Keratinocyte (primary cell): ENCODE measurements around the gene ADAT3. TPM values are rescaled to one million over a fixed set of nuclear protein-coding genes. Genes with fewer than 3 reads are reported as not detected.
A peak's percentile ranks its signal among the peaks of the same experiment; 100 is the strongest.

Experiments
- DNase-seq: peaks from one replicate; pipeline ENCODE4 v3.0.0-alpha.2; 2011; ENCODE audit warnings: low read depth, missing footprints, low spot score
- FAIRE-seq: peaks from 2 replicates; lab custom pipeline; 2011; peaks lifted over from hg19 to GRCh38; lab: Jason Lieb, UNC
- H2AFZ ChIP-seq: 2 replicates; pipeline ENCODE4 v1.6.0; 2012; ENCODE audit warnings: low read length, control low read depth, inconsistent platforms; ENCODE audit not compliant: control insufficient read depth
- H3K27ac ChIP-seq: 2 replicates; pipeline ENCODE4 v1.5.1; 2011; ENCODE audit warnings: low read length; ENCODE audit not compliant: control insufficient read depth, insufficient read depth
- H3K27me3 ChIP-seq: 3 replicates; pipeline ENCODE4 v1.6.0; 2011; ENCODE audit warnings: low read length; ENCODE audit not compliant: control insufficient read depth, insufficient read depth; ENCODE audit errors: extremely low read depth
- H3K36me3 ChIP-seq, 2 experiments: 2 replicates in 1 of 2; 3 replicates in 1 of 2; pipeline ENCODE4 v1.5.1; 2011; ENCODE audit warnings: low read length in 2 of 2, mild to moderate bottlenecking in 1 of 2; ENCODE audit not compliant: control insufficient read depth in 2 of 2, insufficient read depth in 2 of 2; ENCODE audit errors: extremely low read depth in 1 of 2
- H3K4me1 ChIP-seq: 3 replicates; pipeline ENCODE4 v1.5.1; 2011; ENCODE audit warnings: low read length; ENCODE audit not compliant: control insufficient read depth, insufficient read depth; ENCODE audit errors: extremely low read depth
- H3K4me2 ChIP-seq: 3 replicates; pipeline ENCODE4 v1.6.0; 2011; ENCODE audit warnings: low read depth, low read length; ENCODE audit not compliant: control insufficient read depth, insufficient read depth; ENCODE audit errors: extremely low read depth
- H3K4me3 ChIP-seq, 3 experiments: fragments of 200-600 bp in 1 of 3; sonication (generic) in 1 of 3; 2 replicates in 2 of 3; 3 replicates in 1 of 3; pipeline ENCODE4 v1.5.1; 2011 to 2016; ENCODE audit warnings: low read length in 3 of 3, mild to moderate bottlenecking in 3 of 3, control low read depth in 2 of 3, inconsistent platforms in 1 of 3, low read depth in 1 of 3, mixed read lengths in 1 of 3, mixed run types in 1 of 3, moderate library complexity in 1 of 3; ENCODE audit not compliant: control insufficient read depth in 2 of 3, insufficient read depth in 2 of 3; ENCODE audit errors: extremely low read depth in 1 of 3
- H3K79me2 ChIP-seq: 2 replicates; pipeline ENCODE4 v1.6.0; 2012; ENCODE audit warnings: low read length; ENCODE audit not compliant: control insufficient read depth, insufficient read depth
- H3K9ac ChIP-seq: 3 replicates; pipeline ENCODE4 v1.6.0; 2011; ENCODE audit warnings: low read length; ENCODE audit not compliant: control insufficient read depth, insufficient read depth; ENCODE audit errors: extremely low read depth
- H3K9me1 ChIP-seq: 3 replicates; pipeline ENCODE4 v1.6.0; 2011; ENCODE audit warnings: low read length; ENCODE audit not compliant: control insufficient read depth, insufficient read depth; ENCODE audit errors: extremely low read depth
- H3K9me3 ChIP-seq: 2 replicates; pipeline ENCODE4 v1.5.1; 2012; ENCODE audit warnings: low read depth, low read length; ENCODE audit not compliant: control insufficient read depth
- H4K20me1 ChIP-seq: 3 replicates; pipeline ENCODE4 v1.6.0; 2011; ENCODE audit warnings: low read length; ENCODE audit not compliant: control insufficient read depth, insufficient read depth; ENCODE audit errors: extremely low read depth
- EZH2 ChIP-seq: IDR thresholded peaks from one replicate; pipeline ENCODE4 v1.6.1; 2012; ENCODE audit warnings: inconsistent platforms, mild to moderate bottlenecking, low read length, moderate library complexity
- dilution Hi-C: fragments of 300-500 bp; cut with MboI; formaldehyde crosslinking; loops from one replicate; pipeline ENCODE4 v1.7.0; 2020; ENCODE audit warnings: low sequenced_read_pairs; ENCODE audit not compliant: extremely low pct_ligation_motif_present
- polyA plus RNA-seq, 5 experiments: library from polyadenylated mRNA; depleted of rRNA in 3 of 5; stranded (reverse) in 3 of 5; stranded (forward) in 1 of 5; unstranded in 1 of 5; fragments of >200 nt; gene quantifications; 1 replicate in 1 of 5; 2 replicates in 3 of 5; 3 replicates in 1 of 5; pipeline versions ENCODE4 v1.2.1 to v1.2.3, GENCODE V29; 2011 to 2012; ENCODE audit warnings: missing spikeins in 2 of 5, low read depth in 1 of 5, low replicate concordance in 1 of 5
- TF ChIP-seq, protein P1 (sequence below), 3 experiments: IDR thresholded peaks in 1 of 3; conservative IDR thresholded peaks in 1 of 3; optimal IDR thresholded peaks in 1 of 3; 2 replicates in 2 of 3; 3 replicates in 1 of 3; pipeline versions ENCODE3 to v1.5.1; 2011; ENCODE audit warnings: low read length in 3 of 3, mild to moderate bottlenecking in 3 of 3, moderate library complexity in 2 of 3, control low read depth in 1 of 3, inconsistent platforms in 1 of 3; ENCODE audit not compliant: insufficient read depth in 2 of 3; ENCODE audit errors: extremely low read depth in 1 of 3

ADAT3 gene
- polyA plus RNA-seq, 1 donor (not counting 4 experiments of a cell fraction or from before 2014, with no cell fraction given): 0.55 TPM

DNA sequence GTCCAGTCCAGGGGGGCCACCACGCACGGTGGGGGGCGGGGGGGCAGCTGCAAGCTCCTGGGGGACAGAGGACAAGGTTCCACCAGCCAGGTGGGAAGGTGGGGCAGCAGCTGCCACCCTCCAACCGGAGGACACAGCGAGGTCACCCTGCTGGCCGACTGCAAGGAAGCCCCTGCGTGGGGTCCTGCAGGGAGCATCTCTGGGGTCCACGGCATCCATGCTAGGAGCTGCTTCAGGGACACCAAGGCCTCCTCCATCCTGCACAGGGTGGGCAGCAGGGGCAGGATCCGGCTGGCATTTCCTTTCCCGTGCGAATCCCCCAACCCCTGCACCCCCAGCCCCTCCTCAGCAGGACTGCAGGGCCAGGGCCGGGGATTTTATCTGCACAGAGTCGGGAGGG lies 33.6 kb upstream of the ADAT3 start:
- FAIRE-seq: no peak

DNA sequence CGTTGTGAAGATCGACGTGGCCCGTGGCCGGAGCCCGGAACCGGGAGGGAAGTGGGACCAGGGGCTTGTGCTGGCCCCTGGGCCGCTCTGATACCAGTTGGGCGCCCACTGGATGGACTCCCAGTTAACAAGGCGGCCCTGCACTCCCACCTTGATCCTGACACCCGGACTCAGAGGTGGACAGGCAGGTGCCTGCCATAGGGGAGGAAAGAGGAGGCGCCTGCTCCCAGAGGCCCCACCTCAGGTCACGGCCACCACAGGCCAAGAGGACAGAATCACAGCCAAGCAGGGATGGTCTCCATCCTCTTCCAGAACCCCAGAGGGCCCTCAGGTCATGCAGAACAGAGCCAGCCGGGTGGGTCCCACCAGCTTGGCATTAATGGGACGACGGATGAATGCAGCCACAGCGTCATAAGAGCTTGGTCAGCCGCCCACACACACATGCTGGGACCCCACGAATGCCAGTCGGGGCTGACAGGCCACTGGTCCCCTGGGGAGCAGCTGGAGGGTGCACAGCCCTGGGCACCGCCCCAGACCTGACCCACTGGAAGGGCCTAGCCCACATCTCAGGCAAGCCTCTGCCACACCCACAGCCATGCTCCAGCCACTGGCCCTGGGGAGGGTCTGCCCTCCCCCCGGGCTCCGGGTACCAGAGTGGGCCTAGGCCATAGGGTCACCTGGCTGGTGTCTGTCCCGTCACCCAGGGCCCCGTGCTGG lies 32.2 kb upstream of the ADAT3 start:
- Histone ChIP-seq H3K79me2 (peaks cover 44% of the 10 kb centered on the region), H3K9me3 (no peaks in the 10 kb centered on the region), H3K27me3 (no peaks in the 10 kb centered on the region), H3K4me3 (peak overlapping the region in 2 of 3 experiments; percentile 17 to 80), H3K9ac (peak overlapping the region; percentile 90), H3K4me2 (peak overlapping the region; percentile 99), H3K9me1 (no peaks in the 10 kb centered on the region), H2AFZ (no peak overlapping the region), H3K27ac (no peak overlapping the region), H3K36me3 (peaks cover 0 to 2% of the 10 kb centered on the region in 2 experiments), H3K4me1 (peaks cover 27% of the 10 kb centered on the region), H4K20me1 (peaks cover 6% of the 10 kb centered on the region)
- FAIRE-seq (no peak), DNase-seq (no peak)
- no peak for TF ChIP-seq EZH2
- TF ChIP-seq, protein P1, sequence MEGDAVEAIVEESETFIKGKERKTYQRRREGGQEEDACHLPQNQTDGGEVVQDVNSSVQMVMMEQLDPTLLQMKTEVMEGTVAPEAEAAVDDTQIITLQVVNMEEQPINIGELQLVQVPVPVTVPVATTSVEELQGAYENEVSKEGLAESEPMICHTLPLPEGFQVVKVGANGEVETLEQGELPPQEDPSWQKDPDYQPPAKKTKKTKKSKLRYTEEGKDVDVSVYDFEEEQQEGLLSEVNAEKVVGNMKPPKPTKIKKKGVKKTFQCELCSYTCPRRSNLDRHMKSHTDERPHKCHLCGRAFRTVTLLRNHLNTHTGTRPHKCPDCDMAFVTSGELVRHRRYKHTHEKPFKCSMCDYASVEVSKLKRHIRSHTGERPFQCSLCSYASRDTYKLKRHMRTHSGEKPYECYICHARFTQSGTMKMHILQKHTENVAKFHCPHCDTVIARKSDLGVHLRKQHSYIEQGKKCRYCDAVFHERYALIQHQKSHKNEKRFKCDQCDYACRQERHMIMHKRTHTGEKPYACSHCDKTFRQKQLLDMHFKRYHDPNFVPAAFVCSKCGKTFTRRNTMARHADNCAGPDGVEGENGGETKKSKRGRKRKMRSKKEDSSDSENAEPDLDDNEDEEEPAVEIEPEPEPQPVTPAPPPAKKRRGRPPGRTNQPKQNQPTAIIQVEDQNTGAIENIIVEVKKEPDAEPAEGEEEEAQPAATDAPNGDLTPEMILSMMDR (optimal IDR thresholded peaks at IDR 0.05 in 1 of 3, IDR thresholded peaks at IDR 0.05 in 1 of 3, conservative IDR thresholded peaks at IDR 0.05 in 1 of 3; ENCODE audit: extremely low read depth in 1 of 3, insufficient read depth in 2 of 3, low read length in 3 of 3): no peak
- dilution Hi-C loops: no loop called here

More for the DNA sequence above, 33.6 kb upstream of the ADAT3 start:
- Histone ChIP-seq H3K4me2 (no peak overlapping the region), H3K36me3 (peaks cover 0 to 2% of the 10 kb centered on the region in 2 experiments), H3K27ac (no peak overlapping the region), H3K27me3 (no peaks in the 10 kb centered on the region), H3K79me2 (peaks cover 44% of the 10 kb centered on the region), H3K4me3 (no peak overlapping the region), H3K9ac (no peak overlapping the region), H2AFZ (no peak overlapping the region), H3K4me1 (peaks cover 26% of the 10 kb centered on the region), H3K9me3 (no peaks in the 10 kb centered on the region), H3K9me1 (no peaks in the 10 kb centered on the region), H4K20me1 (peaks cover 6% of the 10 kb centered on the region)
- TF ChIP-seq, protein P1 (optimal IDR thresholded peaks at IDR 0.05 in 1 of 3, IDR thresholded peaks at IDR 0.05 in 1 of 3, conservative IDR thresholded peaks at IDR 0.05 in 1 of 3; ENCODE audit: extremely low read depth in 1 of 3, insufficient read depth in 2 of 3, low read length in 3 of 3): no peak
- no peak for TF ChIP-seq EZH2
- no peak for DNase-seq
- dilution Hi-C loops: no loop called here
